Kidney (tissue), 14 donors: ENCODE results near the gene ITGB7. TPM values are rescaled to one million over a fixed set of nuclear protein-coding genes. Genes with fewer than 3 reads are reported as not detected.

Experiments used
- DNase-seq, 5 donors: peaks; one replicate each; pipeline ENCODE4 v3.0.0-alpha.2; 2013 to 2020
- FAIRE-seq: peaks from 2 replicates; lab custom pipeline; 2012; peaks lifted over from hg19 to GRCh38; lab: Jason Lieb, UNC
- H3K27ac ChIP-seq, 2 donors: one replicate each; pipeline ENCODE4 v1.7.0; 2013; ENCODE audit warnings: low read depth in 2 of 2, low read length in 2 of 2, inconsistent platforms in 1 of 2
- H3K27me3 ChIP-seq: one replicate; pipeline ENCODE4 v1.7.1; 2013; ENCODE audit warnings: low read length, inconsistent platforms; ENCODE audit not compliant: control insufficient read depth, insufficient read depth
- H3K36me3 ChIP-seq, 3 donors: one replicate each; pipeline versions ENCODE4 v1.7.0 to v1.7.1; 2013; ENCODE audit warnings: low read length in 3 of 3, control low read depth in 1 of 3, inconsistent platforms in 1 of 3; ENCODE audit not compliant: insufficient read depth in 3 of 3, control insufficient read depth in 2 of 3
- H3K4me1 ChIP-seq, 3 donors: one replicate each; pipeline versions ENCODE4 v1.7.0 to v1.7.1; 2013; ENCODE audit warnings: low read length in 3 of 3, inconsistent platforms in 1 of 3, low read depth in 1 of 3; ENCODE audit not compliant: control insufficient read depth in 2 of 3, insufficient read depth in 2 of 3
- H3K4me3 ChIP-seq, 3 donors: one replicate each; pipeline versions ENCODE4 v1.7.0 to v1.8.1; 2013; ENCODE audit warnings: low read length in 3 of 3, control low read depth in 1 of 3, inconsistent platforms in 1 of 3
- H3K9ac ChIP-seq, 3 donors: one replicate each; pipeline versions ENCODE4 v1.7.0 to v1.7.1; 2013; ENCODE audit warnings: low read length in 3 of 3, control low read depth in 1 of 3, inconsistent platforms in 1 of 3
- H3K9me3 ChIP-seq, 3 donors: one replicate each; pipeline versions ENCODE4 v1.7.0 to v1.7.1; 2013; ENCODE audit warnings: low read length in 3 of 3, control low read depth in 1 of 3, inconsistent platforms in 1 of 3; ENCODE audit not compliant: control insufficient read depth in 2 of 3, insufficient read depth in 1 of 3
- CTCF ChIP-seq: IDR thresholded peaks from 3 replicates; pipeline ENCODE4 v1.5.1; 2012; ENCODE audit warnings: mild to moderate bottlenecking, moderate library complexity, borderline replicate concordance; ENCODE audit not compliant: insufficient read depth; ENCODE audit errors: extremely low read depth
- intact Hi-C: fragments of 100-400 bp; cut with DNase I; formaldehyde crosslinking; loops from one replicate; pipeline ENCODE4 v1.11.1; 2022
- polyA plus RNA-seq: library from polyadenylated mRNA; stranded (reverse); fragments of 350-450 nt; fragmentation: Illumina TruSeq; extraction: RNeasy Lipid Tissue Mini Kit (QIAGEN cat#74804); gene quantifications from one replicate; pipeline ENCODE4 v1.2.3, GENCODE V29; 2014; ENCODE audit warnings: low read depth, low replicate concordance; ENCODE audit not compliant: insufficient read depth
- total RNA-seq: library from RNA; stranded (reverse); fragmentation: NEBNext Ultra II Directional; extraction: Animal tissue kit (Norgen Biotek cat#: 25700); gene quantifications from one replicate; pipeline ENCODE4 v1.2.1, GENCODE V29; 2021
- donor health status: control.
- donor health status: control.
- donor health status: control.
- donor health status: control.
- donor health status: control.
- donor health status: DM: yes; HTN: yes; CAD: no.
- donor health status: Normal renal cell carcinoma (clear cell type).

ITGB7 gene
- total and polyA plus RNA-seq, 2 donors from 2014 or later = 11.0 to 14.5 TPM

- no peak for TF ChIP-seq CTCF
- Histone ChIP-seq H3K4me1 (peaks cover 0 to 14% (median 9%) of the 10 kb centered on the region in 3 donors), H3K27me3 (no peaks in the 10 kb centered on the region), H3K36me3 (no peaks in the 10 kb centered on the region), H3K4me3 (no peak overlapping the region), H3K27ac (no peak overlapping the region), H3K9me3 (no peaks in the 10 kb centered on the region), H3K9ac (no peak overlapping the region)
- intact Hi-C loops = no loop called here
- DNase-seq (no peak), FAIRE-seq (no peak)
Measured at GRCh38 chr12:53201177-53201541, 5.9 kb downstream of the ITGB7 start.

GRCh38 chr12:53200458-53201176 is 6.4 kb downstream of the ITGB7 start:
- H3K4me1 ChIP-seq = peaks cover 0 to 14% (median 11%) of the 10 kb centered on the region in 3 donors
- H3K36me3 ChIP-seq = no peaks in the 10 kb centered on the region
- no peak overlapping the region for H3K27ac ChIP-seq
- H3K9me3 ChIP-seq = no peaks in the 10 kb centered on the region
- H3K4me3 ChIP-seq = no peak overlapping the region
- intact Hi-C loops = no loop called here
- no peak overlapping the region for H3K9ac ChIP-seq
- DNase-seq (no peak), FAIRE-seq (no peak)
- TF ChIP-seq CTCF = no peak
- H3K27me3 ChIP-seq = no peaks in the 10 kb centered on the region

- H3K36me3 ChIP-seq = no peaks in the 10 kb centered on the region
- no peaks in the 10 kb centered on the region for H3K9me3 ChIP-seq
- intact Hi-C loops = no loop called here
- FAIRE-seq = no peak
- peaks cover 0 to 14% (median 11%) of the 10 kb centered on the region in 3 donors for H3K4me1 ChIP-seq
- no peak for TF ChIP-seq CTCF
- no peak overlapping the region for H3K9ac ChIP-seq
- H3K27me3 ChIP-seq = no peaks in the 10 kb centered on the region
- H3K4me3 ChIP-seq = no peak overlapping the region
- no peak for DNase-seq
- H3K27ac ChIP-seq = no peak overlapping the region
Measured at GRCh38 chr12:53200107-53200457, 7.0 kb downstream of the ITGB7 start.

DNA sequence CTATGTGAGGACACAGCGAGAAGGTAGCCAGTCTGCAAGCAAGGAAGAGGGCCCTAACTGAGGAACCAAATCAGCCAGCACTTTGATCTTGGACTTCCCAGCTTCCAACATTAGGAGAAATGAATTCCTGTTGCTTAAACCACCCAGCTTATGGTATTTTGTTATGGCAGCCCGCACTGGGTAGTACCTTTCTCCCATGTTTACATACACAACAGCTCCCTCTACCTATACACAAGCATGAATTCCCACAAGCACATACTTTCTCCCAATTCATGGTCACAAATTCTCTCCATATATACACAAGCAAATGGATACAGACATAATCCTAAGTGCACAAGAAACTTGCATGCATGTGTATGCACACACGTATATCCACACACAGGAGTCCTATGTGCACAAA is 7.4 kb downstream of the ITGB7 start:
- no peak for FAIRE-seq
- no peak overlapping the region for H3K27ac ChIP-seq
- no peak overlapping the region for H3K4me3 ChIP-seq
- TF ChIP-seq CTCF = no peak
- H3K36me3 ChIP-seq = no peaks in the 10 kb centered on the region
- intact Hi-C loops = loop anchor here (10.0 kb wide), 1 partner anchor 135 kb away; no protein-coding TSS in a partner anchor
- peaks cover 0 to 14% (median 11%) of the 10 kb centered on the region in 3 donors for H3K4me1 ChIP-seq
- no peak overlapping the region for H3K9ac ChIP-seq
- DNase-seq = no peak
- H3K27me3 ChIP-seq = no peaks in the 10 kb centered on the region
- no peaks in the 10 kb centered on the region for H3K9me3 ChIP-seq
